ENCODE data around the gene PLEK. TPM values are rescaled to one million over a fixed set of nuclear protein-coding genes. Genes with fewer than 3 reads are reported as not detected.

The PLEK gene
- total and polyA plus RNA-seq, 2 donors (not counting 1 experiment from before 2014, with no cell fraction given): 39.9 to 78.3 TPM

GRCh38 chr2:68384485-68385107 lies 19.5 kb downstream of the PLEK start:
- Histone ChIP-seq H3K9ac (ENCODE audit: low read length) (no peak overlapping the region), H3K27me3 (replicated peaks in 1 of 4; ENCODE audit: control extremely low read depth in 1 of 4, control insufficient read depth in 3 of 4, insufficient read depth in 4 of 4, low read length in 3 of 4) (no peaks in the 10 kb centered on the region), H4K20me1 (ENCODE audit: control insufficient read depth, insufficient read depth, low read length, poor library complexity, severe bottlenecking) (peaks cover 7% of the 10 kb centered on the region), H3K27ac (ENCODE audit: low read length in 2 of 2) (peak overlapping the region; percentile 95 to 98), H2AFZ (ENCODE audit: insufficient read depth, low read depth, low read length, poor library complexity, severe bottlenecking) (no peak overlapping the region), H3K9me3 (ENCODE audit: control extremely low read depth in 1 of 3, control insufficient read depth in 2 of 3, insufficient read depth in 1 of 3, low read length in 2 of 3) (no peaks in the 10 kb centered on the region), H3K36me3 (replicated peaks in 1 of 2; ENCODE audit: control extremely low read depth in 1 of 2, control insufficient read depth in 1 of 2, extremely low read depth in 1 of 2, insufficient read depth in 2 of 2, low read length in 1 of 2) (peaks cover 2 to 83% of the 10 kb centered on the region in 2 experiments), H3K4me2 (replicated peaks; ENCODE audit: low read depth, low read length, poor library complexity, severe bottlenecking) (peak overlapping the region; percentile 59), H3K79me2 (ENCODE audit: control insufficient read depth, insufficient read depth, low read length) (peaks cover 62% of the 10 kb centered on the region), H3K4me1 (ENCODE audit: control insufficient read depth in 2 of 2, insufficient read depth in 2 of 2, low read length in 2 of 2) (peaks cover 74 to 82% of the 10 kb centered on the region in 2 donors), H3K4me3 (ENCODE audit: control extremely low read depth in 1 of 5, extremely low read depth in 1 of 5, insufficient read depth in 1 of 5, low read depth in 2 of 5, low read length in 4 of 5) (no peak overlapping the region)
- ChIA-PET POLR2A (interaction anchor here (0.7 to 1.4 kb wide), 3 partner anchors 19 to 42 kb away, joined by 3 to 8 read pairs (median 6); partner anchors contain the start of gene PLEK), CTCF (interaction anchor here (0.9 to 4.2 kb wide), 5 partner anchors 18 to 57 kb away, joined by 3 to 22 read pairs (median 3); no protein-coding TSS in a partner anchor)
- Mint-ChIP-seq H3K9me3 (ENCODE audit: insufficient read depth) (no peaks in the 10 kb centered on the region), H3K4me3 (peak overlapping the region; percentile 35), H3K27ac (peak overlapping the region; percentile 92), H3K4me1 (peaks cover 88% of the 10 kb centered on the region), H3K27me3 (no peaks in the 10 kb centered on the region)
- 58% methylated on average over 3 of the region's 5 CpGs for whole genome bisulfite sequencing (ENCODE audit: insufficient coverage)
- intact Hi-C loops (cut with micrococcal nuclease): loop anchor here (1.0 kb wide), 1 partner anchor 7 kb away; no protein-coding TSS in a partner anchor
- no peak for DNase-seq
- no peak for ATAC-seq (ENCODE audit: low read depth)
- TF ChIP-seq EZH2 (IDR thresholded peaks at IDR 0.05; ENCODE audit: borderline replicate concordance, insufficient read depth, low read depth, low read length, poor library complexity, severe bottlenecking): no peak
- TF ChIP-seq CTCF (IDR thresholded peaks at IDR 0.05): no peak
